Activated T-cell treated with anti-CD3 and anti-CD28 coated beads, Interleukin-2, amount 50 U/mL, for 24 hours (primary cell): ENCODE data around the gene TMEM207.
"Not testable (repeated sequence)": the region's sequence is repeated elsewhere in the genome, so short reads cannot be mapped to it uniquely, and the experiment has no call there.

ENCODE experiments used
- DNase-seq: peaks from one replicate; pipeline ENCODE4 v3.0.0-alpha.2; 2020
- H3K27ac Mint-ChIP-seq: 2 replicates; pipeline ENCODE4 v1.8.0; 2020; ENCODE audit warnings: mild to moderate bottlenecking, mixed read lengths
- H3K27me3 Mint-ChIP-seq: 2 replicates; pipeline ENCODE4 v1.8.0; 2020; ENCODE audit warnings: mixed read lengths
- H3K36me3 Mint-ChIP-seq: 2 replicates; pipeline ENCODE4 v1.8.0; 2020; ENCODE audit warnings: low read depth, mixed read lengths
- H3K4me1 Mint-ChIP-seq: 2 replicates; pipeline ENCODE4 v1.8.0; 2020; ENCODE audit warnings: low read depth, mixed read lengths
- H3K4me3 Mint-ChIP-seq: 2 replicates; pipeline ENCODE4 v1.8.0; 2020; ENCODE audit warnings: mild to moderate bottlenecking, moderate library complexity, mixed read lengths
- H3K9me3 Mint-ChIP-seq: 2 replicates; pipeline ENCODE4 v1.8.0; 2020; ENCODE audit warnings: mixed read lengths

Gene TMEM207

DNA sequence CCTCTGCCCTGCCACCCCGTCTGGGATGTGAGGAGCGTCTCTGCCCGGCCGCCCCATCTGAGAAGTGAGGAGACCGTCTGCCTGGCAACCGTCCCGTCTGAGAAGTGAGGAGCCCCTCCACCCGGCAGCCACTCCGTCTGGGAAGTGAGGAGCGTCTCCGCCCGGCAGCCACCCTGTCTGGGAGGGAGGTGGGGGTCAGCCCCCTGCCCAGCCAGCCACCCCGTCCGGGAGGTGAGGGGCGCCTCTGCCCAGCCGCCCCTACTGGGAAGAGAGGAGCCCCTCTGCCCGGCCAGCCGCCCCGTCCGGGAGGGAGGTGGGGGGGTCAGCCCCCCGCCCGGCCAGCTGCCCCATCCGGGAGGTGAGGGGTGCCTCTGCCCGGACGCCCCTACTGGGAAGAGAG is 23.6 kb upstream of the TMEM207 start:
- not testable (repeated sequence) for H3K4me3 Mint-ChIP-seq, DNase-seq, H3K27ac Mint-ChIP-seq, H3K36me3 Mint-ChIP-seq, H3K4me1 Mint-ChIP-seq
- H3K9me3 Mint-ChIP-seq, result peaks cover 17% of the 10 kb centered on the region
- peaks cover 26% of the 10 kb centered on the region for H3K27me3 Mint-ChIP-seq

DNA sequence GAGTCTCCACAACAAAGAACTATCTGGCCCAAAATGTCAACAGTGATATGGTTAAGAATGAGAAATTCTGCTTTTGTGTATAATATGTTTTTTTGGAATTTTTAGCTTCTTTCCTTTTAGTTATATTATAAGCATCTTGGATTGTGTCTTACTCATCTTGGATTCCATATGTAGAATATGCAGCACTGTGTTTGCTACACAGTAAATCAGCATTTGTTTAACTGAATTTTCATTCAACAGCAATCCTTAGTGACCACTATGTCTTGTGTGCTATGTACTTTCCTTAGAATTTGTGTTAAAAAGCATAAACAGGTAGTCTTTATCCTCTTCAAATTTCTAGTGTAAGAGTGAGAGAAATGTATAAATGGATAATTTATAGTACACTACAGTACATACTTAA is 18.2 kb upstream of the TMEM207 start:
- Mint-ChIP-seq H3K36me3 (no peaks in the 10 kb centered on the region), H3K27me3 (peaks cover 49% of the 10 kb centered on the region), H3K27ac (no peak overlapping the region), H3K4me1 (no peaks in the 10 kb centered on the region), H3K9me3 (peaks cover 17% of the 10 kb centered on the region), H3K4me3 (no peak overlapping the region)
- DNase-seq, result no peak

DNA sequence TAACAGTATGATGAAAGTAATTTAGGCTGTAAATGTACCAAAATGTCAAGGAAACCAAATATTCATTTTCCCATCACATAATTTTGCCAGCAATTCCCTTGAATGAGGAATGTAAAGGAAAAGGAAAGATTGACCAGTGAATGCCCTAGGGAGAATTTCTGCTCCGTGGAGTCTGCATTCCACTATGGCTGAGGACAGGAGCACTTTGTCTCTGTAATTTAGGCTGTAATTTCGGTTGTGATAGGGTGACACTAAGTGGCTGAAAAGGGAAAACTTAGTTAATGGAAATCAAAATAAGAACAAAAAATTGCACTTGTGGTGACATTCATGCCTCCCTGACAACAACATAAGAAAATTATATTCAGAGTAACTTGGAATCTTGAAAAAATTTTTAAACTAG is 8.3 kb upstream of the TMEM207 start:
- DNase-seq, result no peak

DNA sequence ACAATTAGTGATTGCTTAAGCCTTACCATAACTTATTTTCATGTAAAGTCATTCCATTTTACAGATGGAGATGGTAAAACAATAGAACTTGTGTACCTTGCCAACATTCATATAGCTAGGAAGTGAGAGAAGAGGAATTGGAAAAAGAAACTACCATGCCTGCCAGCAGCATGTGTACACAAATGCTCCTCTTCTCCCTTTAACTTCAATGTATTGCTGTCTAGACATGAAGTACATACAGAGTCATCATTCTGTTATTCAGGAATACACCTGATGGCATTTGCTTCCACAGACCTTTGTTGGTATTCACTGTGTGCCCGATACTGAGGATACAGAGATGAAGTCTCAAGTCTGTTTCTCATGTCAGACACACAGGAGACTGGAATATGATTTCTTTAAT is 7.1 kb upstream of the TMEM207 start:
- H3K27me3 Mint-ChIP-seq, result peaks cover 17% of the 10 kb centered on the region
- H3K4me1 Mint-ChIP-seq, result no peaks in the 10 kb centered on the region
- H3K9me3 Mint-ChIP-seq, result no peaks in the 10 kb centered on the region

More for the DNA sequence above, 8.3 kb upstream of the TMEM207 start:
- Mint-ChIP-seq H3K36me3 (no peaks in the 10 kb centered on the region), H3K27me3 (peaks cover 23% of the 10 kb centered on the region), H3K4me3 (no peak overlapping the region), H3K4me1 (no peaks in the 10 kb centered on the region), H3K9me3 (no peaks in the 10 kb centered on the region), H3K27ac (no peak overlapping the region)

DNA sequence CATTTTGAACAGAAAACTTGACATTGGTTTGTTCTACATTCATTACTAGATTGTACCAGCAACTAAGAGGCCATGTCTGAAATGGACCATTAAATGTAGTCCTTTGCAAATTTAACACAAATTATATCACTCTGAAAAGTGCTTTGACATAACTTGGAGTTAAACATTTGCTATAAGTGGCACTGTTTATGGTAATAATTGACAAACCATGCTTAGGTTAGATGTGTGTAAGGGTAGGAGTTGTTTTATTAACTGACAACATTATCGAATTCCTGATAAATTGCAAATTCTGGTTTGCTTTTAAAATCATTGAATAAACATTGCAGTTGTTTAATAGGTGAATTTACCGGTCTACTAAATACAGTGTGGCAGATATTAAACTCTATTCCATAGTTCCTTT is 6.1 kb upstream of the TMEM207 start:
- no peaks in the 10 kb centered on the region for H3K4me1 Mint-ChIP-seq
- no peaks in the 10 kb centered on the region for H3K36me3 Mint-ChIP-seq
- DNase-seq, result no peak
- H3K27ac Mint-ChIP-seq, result no peak overlapping the region
- H3K9me3 Mint-ChIP-seq, result no peaks in the 10 kb centered on the region
- no peak overlapping the region for H3K4me3 Mint-ChIP-seq
- peaks cover 16% of the 10 kb centered on the region for H3K27me3 Mint-ChIP-seq

More for the DNA sequence above, 7.1 kb upstream of the TMEM207 start:
- Mint-ChIP-seq H3K4me3 (no peak overlapping the region), H3K36me3 (no peaks in the 10 kb centered on the region), H3K27ac (no peak overlapping the region)
- DNase-seq, result no peak

DNA sequence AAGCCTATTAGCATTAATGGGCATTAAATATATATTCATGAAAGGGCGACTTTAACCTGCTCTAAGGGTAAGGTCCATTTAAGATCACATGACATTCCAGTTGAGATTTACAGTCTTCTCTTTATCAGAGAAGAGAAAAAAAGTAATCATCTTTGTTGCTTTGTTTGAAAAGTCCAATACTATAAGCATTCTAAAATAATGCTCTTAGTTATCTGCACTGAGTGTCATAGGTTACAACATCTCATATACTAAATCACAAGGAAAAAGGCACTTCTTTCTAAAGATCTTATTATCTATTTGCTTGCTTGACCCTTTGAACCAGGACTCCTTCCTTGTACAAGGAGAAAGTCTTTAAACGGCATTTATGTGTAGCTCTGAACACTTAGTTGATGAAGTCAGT is 1.4 kb downstream of the TMEM207 start:
- Mint-ChIP-seq H3K36me3 (no peaks in the 10 kb centered on the region), H3K9me3 (no peaks in the 10 kb centered on the region), H3K4me1 (peaks cover 12% of the 10 kb centered on the region), H3K27ac (no peak overlapping the region), H3K27me3 (peaks cover 3% of the 10 kb centered on the region), H3K4me3 (no peak overlapping the region)
- DNase-seq, result no peak

DNA sequence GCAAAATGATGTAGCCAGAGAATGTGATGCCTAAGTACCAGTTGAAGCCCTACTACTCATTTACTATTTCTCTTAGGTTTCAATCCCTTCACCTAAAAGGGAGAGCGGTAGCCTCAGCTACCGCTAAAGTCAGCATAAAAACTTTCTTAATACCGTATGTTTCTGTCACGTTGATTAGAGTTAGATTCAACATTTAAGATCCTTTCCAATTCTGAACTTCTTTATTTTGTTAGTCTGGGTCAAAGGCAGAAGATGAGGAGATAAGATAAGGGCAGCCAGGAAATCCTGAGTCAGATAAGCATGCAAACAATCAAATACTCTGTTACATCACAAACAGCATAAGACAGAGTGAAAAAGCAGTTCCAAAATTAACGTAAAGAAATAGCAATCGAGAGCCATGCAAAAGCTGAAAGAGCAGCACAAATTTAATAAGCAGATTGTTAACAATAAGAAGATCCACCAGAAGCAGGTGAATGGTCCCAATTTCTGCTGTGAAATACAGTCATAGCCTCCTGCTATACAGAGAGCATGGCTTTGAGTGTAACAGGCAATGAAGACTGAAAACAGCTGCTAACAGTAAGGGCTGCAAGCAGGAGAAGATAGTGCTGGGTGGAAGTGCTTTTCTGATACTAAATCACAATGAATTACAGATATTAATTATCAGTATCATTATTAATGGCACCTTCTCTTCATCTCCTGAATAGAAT is 3.0 kb downstream of the TMEM207 start:
- Mint-ChIP-seq H3K36me3 (no peaks in the 10 kb centered on the region), H3K9me3 (no peaks in the 10 kb centered on the region), H3K4me1 (peaks cover 12% of the 10 kb centered on the region), H3K4me3 (no peak overlapping the region), H3K27me3 (no peaks in the 10 kb centered on the region), H3K27ac (no peak overlapping the region)
- no peak for DNase-seq

DNA sequence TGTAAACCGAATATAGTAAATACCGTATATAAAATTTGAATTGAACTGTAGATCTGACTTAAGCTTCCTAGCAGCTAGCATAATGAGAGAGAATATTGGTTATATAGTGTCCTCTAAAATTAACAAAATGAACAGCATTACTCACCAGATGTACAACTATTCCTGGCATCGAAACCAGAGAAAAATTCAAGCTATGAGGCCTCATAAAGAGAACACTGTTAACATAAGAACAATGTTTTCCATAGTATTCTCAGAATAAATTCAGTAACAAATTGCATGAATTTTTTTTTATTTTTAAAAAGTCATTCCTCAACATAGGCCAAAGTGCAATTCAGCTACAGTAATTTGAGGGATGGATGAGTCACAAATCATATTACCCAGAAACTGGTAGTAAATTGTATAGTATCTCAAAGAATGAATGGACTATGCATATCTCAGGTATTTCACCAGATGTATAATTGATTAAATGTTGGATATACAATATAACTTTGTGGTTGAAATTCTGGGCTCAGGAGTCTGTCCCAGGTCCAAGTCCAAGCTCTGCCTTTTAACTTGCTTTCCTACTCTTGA is 5.0 kb downstream of the TMEM207 start:
- peaks cover 12% of the 10 kb centered on the region for H3K4me1 Mint-ChIP-seq
- H3K9me3 Mint-ChIP-seq, result no peaks in the 10 kb centered on the region
- no peak overlapping the region for H3K27ac Mint-ChIP-seq
- DNase-seq, result no peak
- H3K4me3 Mint-ChIP-seq, result no peak overlapping the region
- H3K27me3 Mint-ChIP-seq, result peaks cover 4% of the 10 kb centered on the region
- H3K36me3 Mint-ChIP-seq, result no peaks in the 10 kb centered on the region

DNA sequence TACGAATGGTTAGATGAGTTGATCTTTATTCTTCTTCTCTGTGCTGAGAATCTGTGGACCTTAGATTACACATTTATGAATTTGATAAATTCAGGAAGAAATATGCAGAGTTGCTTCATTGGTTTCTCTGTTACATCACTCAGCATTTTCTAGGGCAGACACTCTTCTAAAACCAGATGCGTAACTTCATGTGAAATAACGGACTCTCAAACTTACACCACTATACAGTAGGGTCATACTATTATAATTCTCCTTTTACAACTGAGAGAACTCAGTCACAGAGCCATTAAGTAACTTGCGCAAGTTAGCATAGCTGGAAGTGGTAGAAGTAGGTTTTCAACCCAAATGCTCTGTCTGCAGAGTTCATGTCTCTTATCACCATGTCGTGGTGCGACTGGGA is 5.7 kb downstream of the TMEM207 start:
- DNase-seq, result no peak
- Mint-ChIP-seq H3K27me3 (peaks cover 9% of the 10 kb centered on the region), H3K4me1 (peaks cover 12% of the 10 kb centered on the region)

DNA sequence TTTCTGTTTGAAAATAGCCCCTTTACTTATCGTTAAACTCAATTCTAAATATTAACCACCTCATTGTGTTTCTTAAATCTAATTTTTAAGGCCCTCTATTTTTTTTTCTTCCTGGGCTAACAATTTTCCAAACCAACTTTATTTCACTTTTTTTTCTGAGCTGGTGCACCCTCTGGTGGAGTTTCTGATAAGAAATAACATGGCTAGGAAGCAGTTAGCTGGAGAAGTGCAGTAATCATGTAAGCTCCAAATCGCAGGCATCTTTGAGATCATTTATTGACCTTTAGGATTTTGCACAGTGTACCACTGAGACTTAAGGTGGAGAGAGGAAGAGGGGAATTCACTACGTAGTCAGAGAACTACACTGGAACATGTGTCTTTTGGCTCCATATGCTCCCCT is 6.4 kb downstream of the TMEM207 start:
- DNase-seq, result no peak
- Mint-ChIP-seq H3K36me3 (no peaks in the 10 kb centered on the region), H3K9me3 (no peaks in the 10 kb centered on the region), H3K4me3 (no peak overlapping the region), H3K27ac (no peak overlapping the region), H3K27me3 (peaks cover 9% of the 10 kb centered on the region), H3K4me1 (peaks cover 12% of the 10 kb centered on the region)

More for the DNA sequence above, 5.7 kb downstream of the TMEM207 start:
- Mint-ChIP-seq H3K27ac (no peak overlapping the region), H3K4me3 (no peak overlapping the region), H3K9me3 (no peaks in the 10 kb centered on the region), H3K36me3 (no peaks in the 10 kb centered on the region)

DNA sequence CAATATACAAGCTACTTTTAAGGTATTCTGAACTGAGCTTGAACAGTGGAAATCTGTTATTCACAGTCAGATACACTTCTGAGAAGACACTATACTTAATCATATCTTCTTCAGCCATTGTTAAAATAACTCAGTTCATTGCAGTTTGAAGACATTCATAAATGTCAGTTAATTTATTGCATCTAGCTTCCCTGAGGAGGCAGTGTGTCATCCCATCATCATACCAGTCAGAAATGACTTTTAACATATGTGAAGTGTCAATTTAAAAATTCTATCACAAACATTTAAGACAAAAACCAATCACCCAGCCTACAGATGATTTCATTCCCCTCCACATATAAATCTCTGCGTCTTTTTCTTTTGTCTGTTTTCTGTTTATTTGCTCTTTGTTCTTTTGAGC is 7.5 kb downstream of the TMEM207 start:
- peaks cover 12% of the 10 kb centered on the region for H3K4me1 Mint-ChIP-seq
- H3K4me3 Mint-ChIP-seq, result no peak overlapping the region
- H3K36me3 Mint-ChIP-seq, result no peaks in the 10 kb centered on the region
- DNase-seq, result no peak
- H3K27ac Mint-ChIP-seq, result no peak overlapping the region
- no peaks in the 10 kb centered on the region for H3K9me3 Mint-ChIP-seq
- H3K27me3 Mint-ChIP-seq, result peaks cover 10% of the 10 kb centered on the region

DNA sequence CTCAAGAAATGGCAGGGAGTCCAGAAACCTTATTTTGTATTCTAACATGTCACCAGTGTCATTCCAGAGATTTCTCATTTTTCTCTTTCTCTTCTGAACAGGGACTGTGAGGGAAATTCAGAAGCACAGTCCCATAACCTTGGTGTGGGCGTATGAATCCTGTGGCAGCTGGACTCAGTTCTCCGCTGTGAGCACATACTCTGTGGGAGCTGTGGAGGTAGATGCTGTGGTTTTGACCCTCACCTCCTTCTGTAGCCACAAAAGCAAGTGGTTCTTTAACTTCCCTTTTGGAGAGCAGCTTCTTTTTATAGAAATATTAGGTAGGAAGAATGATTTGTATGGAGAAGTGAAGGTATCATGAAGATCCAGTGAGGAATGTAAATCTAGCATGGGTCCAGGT is 13.4 kb downstream of the TMEM207 start:
- Mint-ChIP-seq H3K9me3 (no peaks in the 10 kb centered on the region), H3K27ac (no peak overlapping the region), H3K27me3 (peaks cover 49% of the 10 kb centered on the region), H3K4me1 (no peaks in the 10 kb centered on the region), H3K4me3 (no peak overlapping the region), H3K36me3 (no peaks in the 10 kb centered on the region)
- no peak for DNase-seq

DNA sequence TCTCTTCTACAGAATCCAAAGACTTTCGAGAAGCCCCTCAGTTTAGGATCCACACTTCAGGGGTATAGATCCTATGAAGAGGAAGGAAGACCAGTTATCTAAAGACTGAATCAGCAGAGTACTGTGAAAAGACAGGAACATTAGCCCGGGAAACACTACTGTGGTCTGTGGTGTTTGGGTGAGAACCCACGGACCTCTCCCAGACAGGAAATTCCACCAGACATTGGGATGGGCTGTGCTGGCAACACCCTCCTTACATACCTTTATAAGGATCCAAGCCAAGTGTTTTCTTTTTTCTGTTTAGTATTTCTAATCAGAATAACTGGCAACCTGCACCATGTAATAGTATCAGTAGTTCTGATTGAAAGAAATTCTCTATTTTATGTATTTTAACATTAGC is 14.1 kb downstream of the TMEM207 start:
- Mint-ChIP-seq H3K27ac (no peak overlapping the region), H3K27me3 (peaks cover 48% of the 10 kb centered on the region), H3K4me1 (no peaks in the 10 kb centered on the region), H3K4me3 (no peak overlapping the region), H3K36me3 (no peaks in the 10 kb centered on the region), H3K9me3 (no peaks in the 10 kb centered on the region)
- DNase-seq, result no peak

DNA sequence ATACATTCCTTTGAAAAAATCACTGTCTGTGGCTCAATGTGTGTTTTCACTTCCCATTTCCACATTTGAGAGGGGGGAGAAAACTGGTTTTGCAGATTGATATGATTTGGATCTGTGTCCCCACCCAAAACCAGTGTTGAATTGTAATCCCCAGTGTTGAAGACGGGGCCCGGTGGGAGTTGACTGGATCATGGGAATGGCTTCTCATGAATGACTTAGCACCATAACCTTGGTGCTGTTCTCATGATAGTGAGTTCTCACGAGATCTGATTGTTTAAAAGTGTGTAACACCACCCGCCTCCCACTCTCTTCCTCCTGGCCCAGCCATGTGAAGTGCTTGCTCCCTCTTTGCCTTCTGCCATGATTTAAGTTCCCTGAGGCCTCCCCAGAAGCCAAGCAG is 16.1 kb downstream of the TMEM207 start:
- H3K27ac Mint-ChIP-seq, result no peak overlapping the region

DNA sequence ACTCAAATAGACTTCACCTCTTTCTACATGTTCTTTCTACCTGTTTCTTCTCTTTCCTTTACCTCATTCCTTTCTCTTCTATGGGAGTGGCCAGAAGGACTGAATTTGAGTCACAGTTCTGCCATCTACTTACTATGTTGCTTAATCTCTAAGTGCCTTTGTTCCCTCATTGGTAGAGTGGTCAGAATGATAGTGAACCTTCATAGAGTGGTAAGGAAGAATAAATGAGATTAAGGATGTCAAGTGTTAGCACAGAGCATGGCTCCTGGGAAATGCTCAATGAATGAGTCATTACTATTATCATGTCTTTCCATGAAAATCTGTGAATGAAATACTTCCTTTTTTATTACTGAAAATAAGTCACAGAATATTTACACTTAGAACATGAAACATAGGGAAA is 17.5 kb downstream of the TMEM207 start:
- DNase-seq, result no peak
- Mint-ChIP-seq H3K36me3 (no peaks in the 10 kb centered on the region), H3K27me3 (peaks cover 38% of the 10 kb centered on the region)

More for the DNA sequence above, 16.1 kb downstream of the TMEM207 start:
- DNase-seq, result no peak
- H3K9me3 Mint-ChIP-seq, result no peaks in the 10 kb centered on the region
- peaks cover 40% of the 10 kb centered on the region for H3K27me3 Mint-ChIP-seq
- H3K4me3 Mint-ChIP-seq, result no peak overlapping the region
- H3K36me3 Mint-ChIP-seq, result no peaks in the 10 kb centered on the region
- H3K4me1 Mint-ChIP-seq, result no peaks in the 10 kb centered on the region

More for the DNA sequence above, 17.5 kb downstream of the TMEM207 start:
- Mint-ChIP-seq H3K27ac (no peak overlapping the region), H3K4me3 (no peak overlapping the region), H3K9me3 (no peaks in the 10 kb centered on the region), H3K4me1 (no peaks in the 10 kb centered on the region)
